Adipose tissue (tissue), 3 donors: ENCODE data around the gene TCEA2. TPM values are rescaled to one million over a fixed set of nuclear protein-coding genes. Genes with fewer than 3 reads are reported as not detected.

Experiments
- polyA plus RNA-seq, 3 donors: library from polyadenylated mRNA; stranded (reverse); fragments of 200-250 nt; gene quantifications; one replicate each; pipeline ENCODE4 v1.2.3, GENCODE V29; 2013
- donor health status: healthy with polysubstance abuse.
- donor health status: Bipolar disorder and iron deficiency.
- donor health status: healthy.

Gene TCEA2
- polyA plus RNA-seq, 3 donors, result 17.2 to 48.5 (median 35.4) TPM

Other genes starting within 250 kb of the TCEA2 start
- gene ZBTB46, start 231.9 kb upstream of the TCEA2 start, polyA plus RNA-seq, result 1 to 10 TPM; 1.8 to 8.2 (median 6.1) TPM
- 1 to 10 TPM in 1 of 3 donors, under 1 TPM in 1, not detected in 1; 0.72 to 1.2 TPM for gene ABHD16B, start 201.7 kb upstream of the TCEA2 start, polyA plus RNA-seq
- gene TPD52L2, start 197.9 kb upstream of the TCEA2 start, polyA plus RNA-seq, result 100 to 1,000 TPM in 1 of 3 donors, 10 to 100 TPM in 2; 34.8 to 109 (median 88.8) TPM
- gene DNAJC5, start 168.1 kb upstream of the TCEA2 start, polyA plus RNA-seq, result 10 to 100 TPM; 19.0 to 22.9 (median 21.1) TPM
- gene UCKL1, start 106.8 kb upstream of the TCEA2 start, polyA plus RNA-seq, result 10 to 100 TPM; 28.9 to 44.6 (median 33.1) TPM
- gene ZNF512B, start 93.3 kb upstream of the TCEA2 start, polyA plus RNA-seq, result 10 to 100 TPM in 1 of 3 donors, 1 to 10 TPM in 2; 7.4 to 10.2 (median 9.1) TPM
- gene SAMD10, start 83.6 kb upstream of the TCEA2 start, polyA plus RNA-seq, result 1 to 10 TPM; 2.0 to 2.7 (median 2.6) TPM
- gene PRPF6, start 82.1 kb upstream of the TCEA2 start, polyA plus RNA-seq, result 10 to 100 TPM; 28.9 to 37.2 (median 34.1) TPM
- under 1 TPM; 0.56 to 0.58 (median 0.56) TPM for gene C20orf204, start 27.0 kb upstream of the TCEA2 start, polyA plus RNA-seq
- gene SOX18, start 13.6 kb upstream of the TCEA2 start, polyA plus RNA-seq, result 10 to 100 TPM in 2 of 3 donors, 1 to 10 TPM in 1; 8.1 to 53.5 (median 33.4) TPM
- gene RGS19, start 16.3 kb downstream of the TCEA2 start, polyA plus RNA-seq, result 10 to 100 TPM in 2 of 3 donors, 1 to 10 TPM in 1; 4.9 to 19.9 (median 19.2) TPM
- gene OPRL1, start 16.9 kb downstream of the TCEA2 start, polyA plus RNA-seq, result 1 to 10 TPM in 2 of 3 donors, under 1 TPM in 1; 0.45 to 1.2 (median 1.1) TPM
- gene LKAAEAR1, start 21.2 kb downstream of the TCEA2 start, polyA plus RNA-seq, result under 1 TPM in 2 of 3 donors, not detected in 1; 0.27 to 0.64 TPM
- gene NPBWR2, start 44.4 kb downstream of the TCEA2 start, polyA plus RNA-seq, result not detected
- gene MYT1, start 101.3 kb downstream of the TCEA2 start, polyA plus RNA-seq, result under 1 TPM in 1 of 3 donors, not detected in 2; 0.25 TPM
- 10 to 100 TPM; 17.5 to 29.0 (median 21.1) TPM for gene PCMTD2, start 192.6 kb downstream of the TCEA2 start, polyA plus RNA-seq